HG03354 (cell line): ENCODE measurements around the gene WDR90.

ENCODE experiments used
- ATAC-seq: cut with Tn5 transposase; IDR thresholded peaks from one replicate; pipeline ENCODE4 v1.9.1; 2021; ENCODE audit warnings: mild to moderate bottlenecking; ENCODE audit not compliant: unreplicated experiment, poor library complexity, severe bottlenecking

WDR90 gene

GRCh38 chr16:716200-716568, 67.0 kb downstream of the WDR90 start:
- no peak for ATAC-seq

GRCh38 chr16:716768-717325, 67.7 kb downstream of the WDR90 start:
- no peak for ATAC-seq
